NCI-H2196 (cell line): ENCODE data around the gene MIEF1.
A peak's percentile ranks its signal among the peaks of the same experiment; 100 is the strongest.
"Not testable (repeated sequence)": the region's sequence is repeated elsewhere in the genome, so short reads cannot be mapped to it uniquely, and the experiment has no call there.

Experiments used
- DNase-seq: peaks from one replicate; lab custom pipeline; 2025; ENCODE audit not compliant: unreplicated experiment; lab: John Stamatoyannopoulos, UW

MIEF1 gene

DNA sequence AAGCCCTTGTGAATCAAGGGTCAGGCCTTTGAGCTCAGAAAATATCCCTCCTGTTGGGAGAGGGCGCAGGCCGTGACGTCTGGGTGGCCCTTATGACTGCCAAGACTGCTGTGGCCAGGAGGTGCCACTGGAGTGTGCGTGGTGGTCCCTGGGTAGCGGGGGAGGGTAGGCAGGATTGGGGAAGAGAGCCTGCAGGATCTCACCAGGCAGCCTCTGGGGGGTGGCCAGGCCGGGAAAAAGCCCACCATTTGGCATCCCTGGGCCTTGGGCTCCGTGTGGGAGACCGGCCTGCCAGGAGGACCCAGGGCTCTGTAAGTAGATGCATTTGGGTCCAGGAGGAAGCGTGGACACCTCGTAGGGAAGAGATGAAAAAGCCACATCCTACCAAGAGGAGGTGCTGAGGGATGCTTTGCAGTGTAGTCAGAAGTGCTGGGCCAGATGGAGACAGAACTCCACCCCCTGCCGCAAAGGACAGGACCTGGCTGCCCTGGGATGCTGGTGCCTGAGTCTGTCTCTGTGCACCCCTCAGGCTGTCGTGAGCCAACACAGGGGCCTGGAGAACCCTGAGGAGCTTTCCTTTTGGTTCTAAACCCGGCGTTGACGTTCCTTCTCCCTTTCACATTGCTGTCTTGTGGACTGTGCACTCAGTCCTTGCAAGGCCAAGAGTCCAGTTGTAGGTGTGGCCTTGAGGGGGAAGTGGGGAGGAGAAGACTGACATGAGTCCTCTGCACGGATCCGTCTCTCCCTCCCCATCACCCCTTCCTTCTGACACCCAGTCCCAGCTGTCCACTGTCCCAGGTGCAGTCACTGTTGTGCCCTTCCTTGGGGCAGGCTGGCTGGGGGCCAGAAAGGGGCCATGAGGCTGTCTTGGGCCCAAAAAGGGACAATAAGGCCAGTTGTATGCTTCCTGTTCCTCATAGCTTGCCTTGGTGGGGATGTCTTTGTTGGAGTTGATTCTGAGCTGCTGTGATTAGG, 12.7 kb upstream of the MIEF1 start:
- no peak for DNase-seq

DNA sequence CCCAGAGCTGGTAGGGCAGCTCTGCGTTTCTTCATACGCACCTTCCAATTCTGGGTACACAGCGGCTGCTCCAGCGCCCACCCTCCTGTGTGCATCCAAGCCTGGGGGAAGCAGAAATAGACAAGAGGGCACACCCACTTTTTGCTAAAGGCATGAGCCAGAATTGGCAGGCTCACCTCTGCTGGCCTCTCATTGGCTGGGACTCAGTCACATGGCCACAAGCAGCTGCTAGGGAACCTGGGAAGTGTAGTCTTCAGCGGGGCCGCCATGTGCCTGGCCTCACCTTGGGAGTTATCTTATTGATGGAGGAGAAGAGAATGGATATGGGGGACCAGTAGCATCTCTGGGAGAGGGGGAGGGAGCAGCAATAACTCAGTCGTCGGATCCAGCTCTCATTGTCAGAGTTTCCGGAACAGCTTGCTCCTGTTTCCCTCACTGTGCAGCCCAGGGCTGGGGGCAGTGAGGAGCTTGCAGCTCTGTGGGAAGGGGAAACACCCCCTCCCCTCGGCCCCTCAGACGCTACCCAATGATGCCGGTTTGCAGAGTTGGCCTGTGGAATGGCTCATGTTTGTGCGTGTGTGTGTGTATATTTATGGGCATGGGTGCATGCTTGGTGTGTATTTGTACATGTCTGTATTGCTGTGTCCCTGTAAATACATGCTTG, 11.8 kb upstream of the MIEF1 start:
- peak; percentile 57 for DNase-seq

DNA sequence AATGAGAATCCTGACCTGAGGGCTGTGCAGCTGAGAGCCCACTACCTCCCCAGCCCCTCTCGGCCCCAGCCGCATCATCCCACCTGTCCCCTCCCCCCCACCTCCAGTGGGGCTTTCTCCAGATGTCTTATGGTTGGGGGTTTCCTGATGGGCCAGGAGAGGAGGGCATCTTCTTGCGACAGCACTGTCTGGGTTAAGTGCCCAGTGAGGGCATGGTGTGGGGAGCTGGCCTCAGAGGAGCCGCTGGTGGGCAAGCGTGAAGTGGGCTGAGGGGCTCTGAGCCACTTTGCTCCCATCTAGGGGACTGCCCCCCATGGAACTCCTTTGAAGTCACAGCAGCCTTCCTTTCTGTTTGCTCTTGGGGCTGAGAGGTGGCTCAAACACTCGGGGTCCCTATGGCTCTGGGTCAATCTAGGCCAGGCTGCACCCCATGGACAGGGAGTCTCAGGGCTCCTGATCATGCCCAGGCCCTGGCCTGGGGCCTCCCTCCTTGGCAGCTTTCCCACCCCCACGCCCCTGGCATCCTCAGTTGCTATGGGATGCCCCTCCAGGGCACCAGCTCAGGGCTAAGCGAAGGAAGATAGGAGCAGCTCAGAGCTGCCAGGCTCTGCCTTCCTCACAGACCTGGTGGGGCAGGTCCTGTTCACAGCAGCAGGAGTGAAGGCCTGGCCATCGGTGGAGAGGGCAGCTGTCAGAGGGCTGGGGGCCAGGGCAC, 11.0 kb upstream of the MIEF1 start:
- DNase-seq = no peak

DNA sequence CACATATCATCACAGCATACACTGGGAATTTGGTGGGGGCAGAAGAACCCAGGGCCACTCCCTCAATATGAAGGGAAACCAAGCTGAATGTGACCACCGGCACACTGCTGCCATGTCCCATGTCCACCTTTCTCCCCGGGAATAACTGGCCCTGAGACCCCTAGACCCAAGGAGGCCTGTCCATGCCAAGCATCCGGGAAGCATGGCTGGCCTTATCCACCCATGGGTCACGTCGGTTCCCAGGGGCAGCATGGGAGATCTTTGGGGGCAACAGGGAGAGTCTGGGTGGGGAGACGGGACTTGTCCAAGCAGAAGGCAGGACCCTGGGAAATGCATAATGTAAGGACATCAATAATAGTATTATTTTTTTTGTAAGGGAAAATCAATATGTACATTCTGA, 10.4 kb upstream of the MIEF1 start:
- no peak for DNase-seq

DNA sequence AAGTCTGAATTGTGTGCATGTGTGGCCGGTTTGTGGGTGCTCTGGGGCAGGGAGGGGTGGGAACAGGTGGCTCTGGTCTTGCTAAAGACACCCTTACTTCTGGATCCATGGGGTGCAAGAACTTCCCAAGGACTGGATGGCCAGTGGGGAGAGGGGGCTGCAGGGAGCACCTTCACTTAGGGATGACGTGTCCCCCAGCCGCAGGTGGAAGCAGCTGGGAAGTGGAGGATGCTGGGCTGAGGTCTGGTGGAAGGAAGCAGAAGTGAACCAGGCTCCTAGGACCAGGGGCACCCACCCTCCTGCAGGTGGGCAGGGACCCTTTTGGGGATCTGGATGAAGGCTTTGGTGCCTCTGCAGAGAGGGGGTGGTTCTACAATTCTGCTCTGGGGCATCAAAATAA, 9.9 kb upstream of the MIEF1 start:
- DNase-seq = no peak

DNA sequence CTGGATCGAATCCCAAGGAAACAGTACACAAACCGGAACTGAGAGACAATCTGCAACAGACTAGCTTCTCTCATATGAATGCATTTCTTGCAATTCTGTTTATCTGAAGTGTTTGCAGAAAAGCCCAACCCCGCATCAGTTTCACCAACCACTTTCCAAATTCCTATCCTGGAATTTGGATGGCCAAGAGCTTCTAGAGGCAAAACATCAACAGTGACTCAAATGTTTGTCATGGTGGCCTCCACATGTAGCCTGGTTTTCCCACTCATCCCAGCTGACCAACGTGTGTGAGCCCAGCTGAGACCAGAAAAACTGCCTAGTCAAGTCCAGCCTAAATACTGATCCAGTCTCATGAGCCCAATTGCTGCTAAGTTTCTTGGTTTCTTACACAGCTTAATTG, 8.3 kb upstream of the MIEF1 start:
- DNase-seq = no peak

DNA sequence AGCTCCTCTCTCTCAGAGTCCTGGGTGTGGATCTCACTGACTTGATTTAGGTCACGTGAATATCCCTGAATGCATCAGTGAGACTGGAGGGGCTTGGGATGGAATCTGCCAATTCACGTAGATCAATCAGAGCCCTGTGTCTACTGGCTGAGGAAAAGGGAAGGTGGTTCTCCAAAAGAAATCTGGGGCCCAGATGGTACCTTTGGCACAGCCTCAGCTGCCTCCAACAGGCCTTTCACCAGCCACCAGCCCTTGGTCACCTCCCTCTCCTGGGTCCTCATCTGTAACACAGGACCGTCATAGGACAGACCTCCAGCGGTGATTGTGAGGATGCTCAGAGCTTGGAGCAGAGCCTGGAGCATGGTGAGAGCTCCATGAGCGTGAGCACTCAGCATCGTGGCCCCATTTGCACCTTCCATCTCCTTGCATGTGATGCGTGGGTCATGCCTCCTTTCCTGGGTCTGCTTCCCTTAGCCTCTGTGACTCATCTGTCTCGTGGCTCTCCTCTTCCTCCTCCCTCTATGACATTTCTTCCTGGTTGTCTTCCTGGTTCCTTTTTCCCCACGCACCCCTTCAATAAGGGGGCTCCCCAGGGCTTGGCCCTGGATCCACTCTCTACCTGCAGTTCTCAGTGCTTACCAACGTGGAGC, 7.5 kb upstream of the MIEF1 start:
- DNase-seq = no peak

DNA sequence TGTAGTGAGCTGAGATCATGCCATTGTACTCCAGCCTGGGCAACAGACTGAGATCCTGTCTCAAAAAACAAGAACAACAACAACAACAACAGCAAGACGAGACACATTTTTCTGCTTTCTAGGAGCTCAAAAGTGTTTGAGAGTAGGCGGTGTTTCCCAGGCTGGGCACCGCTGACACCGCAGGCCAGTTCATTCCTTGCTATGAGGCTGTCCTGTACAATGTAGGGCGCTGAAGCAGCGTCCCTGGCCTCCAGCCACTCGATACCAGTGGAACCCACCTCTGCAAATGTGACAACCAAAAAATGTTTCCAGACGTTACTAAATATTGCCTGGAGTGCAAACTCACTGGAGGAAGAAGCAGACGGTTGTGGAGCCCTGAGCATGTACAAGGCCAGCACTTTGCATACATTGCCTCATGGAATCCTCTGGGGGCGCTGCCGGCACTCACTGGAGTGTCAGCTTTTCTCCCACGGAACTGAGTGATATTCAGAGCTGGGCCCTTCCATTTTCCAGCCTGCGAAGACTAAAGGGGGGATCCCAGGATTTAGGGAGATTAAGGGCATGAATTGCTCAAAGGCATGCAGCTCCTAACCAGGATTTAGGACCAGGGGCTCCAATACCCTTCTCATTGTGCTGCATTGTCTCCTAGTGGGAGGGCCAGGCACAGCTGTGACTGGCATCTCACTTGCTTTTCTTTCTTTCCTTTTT, 5.8 kb upstream of the MIEF1 start:
- DNase-seq = peak; percentile 8

DNA sequence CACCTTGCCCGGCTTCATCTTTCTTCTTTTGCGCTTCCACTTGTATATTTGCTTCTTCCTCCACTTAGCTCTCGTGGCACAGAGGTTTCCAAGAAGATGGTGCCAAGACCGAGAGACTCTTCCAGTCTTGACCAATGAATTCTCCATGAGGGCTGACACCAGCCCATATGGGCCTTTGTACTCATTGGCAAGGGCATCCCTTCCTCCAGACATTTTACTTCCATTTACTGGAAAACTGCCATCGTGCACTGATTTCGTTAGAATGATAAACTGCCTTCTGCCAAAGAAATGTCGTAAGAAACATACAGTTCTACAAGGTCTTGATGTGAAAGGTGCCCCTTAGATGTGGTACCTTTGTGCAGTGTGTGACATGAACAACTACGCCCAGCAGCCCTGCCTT, 4.7 kb upstream of the MIEF1 start:
- DNase-seq = no peak

DNA sequence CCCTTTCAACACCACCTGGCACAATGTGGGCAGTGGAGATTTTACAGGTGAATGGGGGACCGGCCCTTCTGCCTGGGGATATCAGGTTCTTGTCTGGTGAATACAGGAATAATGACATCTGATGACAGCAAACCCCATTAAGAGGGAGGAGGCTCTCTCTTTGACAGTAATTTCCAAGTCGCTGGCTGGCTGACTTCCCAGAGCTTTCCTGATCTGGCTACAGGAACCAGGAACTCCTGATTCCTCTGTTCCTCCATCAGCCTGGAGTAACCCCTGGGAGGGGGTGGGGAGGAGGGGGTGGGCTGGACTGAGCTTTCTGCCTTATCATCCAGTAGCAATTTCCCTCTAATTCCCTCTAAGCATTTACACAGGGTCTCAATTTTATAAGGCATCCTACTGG, 3.7 kb upstream of the MIEF1 start:
- peak; percentile 67 for DNase-seq

DNA sequence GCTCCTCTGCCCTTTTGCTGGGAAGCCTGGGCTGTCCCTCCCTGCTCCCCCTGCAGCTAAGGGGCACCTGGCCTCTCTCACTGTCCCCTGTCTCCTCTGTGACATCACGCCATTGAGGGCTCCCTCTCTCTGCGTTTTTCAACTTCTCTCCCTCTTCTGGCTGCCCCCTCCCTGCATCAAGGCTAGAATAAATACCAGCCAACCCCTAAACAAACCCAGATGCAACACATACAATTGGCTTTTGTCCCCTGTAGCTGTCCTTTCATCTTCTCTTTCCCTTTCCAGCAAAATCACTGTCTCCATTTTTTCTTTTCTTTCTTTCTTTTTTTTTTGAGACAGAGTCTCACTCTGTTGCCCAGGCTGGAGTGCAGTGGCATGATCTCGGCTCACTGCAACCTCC, 3.3 kb upstream of the MIEF1 start:
- no peak for DNase-seq

DNA sequence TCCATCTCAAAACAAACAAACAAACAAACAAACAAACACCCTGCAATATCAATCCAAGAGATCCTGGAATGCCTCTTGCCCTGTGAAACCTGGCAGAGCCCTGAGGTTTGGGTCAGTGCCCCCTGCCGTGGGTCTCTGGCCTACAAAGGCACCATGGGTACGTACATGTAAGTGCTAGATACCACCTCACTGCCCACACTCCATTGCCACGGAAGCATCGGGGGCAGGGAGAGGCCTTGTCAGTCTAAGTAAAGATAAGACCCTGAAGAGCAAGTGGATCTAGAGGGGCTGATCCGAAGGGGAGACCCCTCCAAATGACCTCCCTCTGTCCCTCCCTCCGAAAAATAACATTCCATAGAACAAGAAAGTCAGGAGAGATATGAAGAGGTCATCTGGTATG, 2.0 kb upstream of the MIEF1 start:
- no peak for DNase-seq

DNA sequence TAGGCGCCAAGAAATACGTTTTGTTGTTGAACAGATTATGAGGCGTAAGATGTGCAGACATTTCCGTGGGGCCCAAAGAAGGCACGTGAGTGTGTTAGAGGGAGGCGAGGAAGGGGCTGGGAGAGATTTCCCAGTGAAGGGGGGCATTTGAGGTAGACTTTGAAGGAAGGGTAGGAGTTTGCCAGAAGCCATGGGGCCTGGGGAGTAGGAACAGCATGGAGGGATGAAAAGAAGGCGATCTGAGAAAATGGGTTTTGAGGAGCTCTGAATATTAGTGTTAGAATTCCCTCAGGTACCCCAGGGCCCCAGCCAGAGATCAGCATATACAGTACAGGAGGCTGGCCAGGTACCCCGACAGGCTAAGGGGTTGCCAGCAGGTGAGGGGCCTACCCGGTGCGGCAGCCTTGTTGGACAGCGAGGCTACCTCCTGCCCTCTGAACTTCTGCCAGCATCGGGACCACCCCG, 414 bp upstream of the MIEF1 start:
- DNase-seq = no peak

DNA sequence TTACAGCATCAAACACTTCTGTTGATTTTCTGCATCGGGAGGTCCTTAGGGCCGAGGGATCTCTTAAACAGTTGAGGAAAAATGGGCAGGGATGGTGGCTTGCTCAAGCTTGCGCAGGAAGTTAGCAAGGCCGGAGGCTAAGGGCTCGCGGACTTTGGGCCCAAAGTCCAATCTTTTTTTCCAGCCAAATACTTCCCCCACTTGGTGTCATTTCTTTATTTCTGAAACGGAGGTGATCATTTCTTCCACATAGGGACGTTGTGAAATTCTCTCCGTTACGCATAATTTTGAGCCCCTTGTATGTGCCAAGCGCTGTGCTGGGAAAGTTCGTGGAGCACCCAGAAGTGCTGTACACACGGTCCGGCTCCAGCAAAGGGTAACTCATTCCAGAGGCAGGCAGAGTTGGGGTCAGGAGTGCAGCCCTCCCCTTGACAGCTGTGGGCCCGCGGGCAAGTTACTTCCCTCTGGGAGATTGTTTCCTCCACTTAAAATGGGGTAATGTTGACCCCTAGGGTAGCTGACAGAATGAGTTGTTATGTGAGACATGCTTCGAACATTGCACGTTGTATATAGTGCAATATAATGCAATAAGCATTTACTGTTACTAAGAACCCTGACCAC, 809 bp downstream of the MIEF1 start:
- no peak for DNase-seq

DNA sequence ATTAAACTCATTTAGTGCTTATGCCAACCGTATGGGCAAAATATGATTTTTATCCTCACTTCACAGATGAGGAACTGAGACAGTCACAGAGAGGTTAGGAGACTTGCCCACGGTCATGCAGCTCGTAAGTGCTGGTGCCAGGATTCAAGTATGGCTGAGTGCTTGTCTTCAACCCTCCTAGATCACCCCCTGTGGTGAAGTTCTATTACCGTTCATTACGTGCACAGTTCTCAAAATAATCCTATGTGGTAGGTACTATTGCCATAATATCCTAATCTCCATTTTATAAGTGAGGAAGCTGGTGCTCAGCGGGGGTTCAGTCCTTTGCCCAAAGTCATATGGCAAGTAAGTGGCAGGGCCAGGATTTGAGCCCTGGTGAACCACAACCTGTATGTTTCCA, 1.5 kb downstream of the MIEF1 start:
- no peak for DNase-seq

DNA sequence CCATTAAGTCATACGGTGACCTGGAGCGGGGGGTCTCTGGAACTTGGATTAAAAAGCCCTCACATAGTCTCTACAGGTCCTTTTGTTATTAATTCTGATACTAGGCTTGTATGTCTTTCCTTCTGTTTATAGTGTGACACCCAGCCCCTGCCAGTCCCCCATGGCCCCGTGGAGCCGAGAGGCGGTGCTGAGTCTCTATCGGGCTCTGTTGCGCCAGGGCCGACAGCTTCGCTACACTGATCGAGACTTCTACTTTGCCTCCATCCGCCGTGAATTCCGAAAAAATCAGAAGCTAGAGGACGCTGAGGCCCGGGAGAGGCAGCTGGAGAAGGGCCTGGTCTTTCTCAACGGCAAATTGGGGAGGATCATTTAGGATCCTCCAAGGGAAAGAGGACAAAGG, 2.0 kb downstream of the MIEF1 start:
- no peak for DNase-seq

DNA sequence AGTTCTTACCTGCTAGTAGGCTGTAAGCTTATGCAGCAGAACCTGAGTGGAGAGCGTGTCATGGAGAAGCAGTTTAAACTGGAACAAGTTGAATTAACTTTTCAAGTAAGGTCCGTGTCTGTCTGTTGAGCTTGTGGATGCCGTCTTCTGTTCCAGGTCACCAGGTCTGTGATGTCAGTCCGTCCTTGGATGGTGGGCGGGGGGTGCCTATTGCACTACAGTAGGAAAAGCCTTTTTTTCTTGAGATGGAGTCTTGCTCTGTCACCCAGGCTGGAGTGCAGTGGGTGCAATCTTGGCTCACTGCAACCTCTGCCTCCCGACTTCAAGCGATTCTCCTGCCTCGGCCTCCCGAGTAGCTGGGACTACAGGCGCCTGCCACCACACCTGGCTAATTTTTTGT, 4.9 kb downstream of the MIEF1 start:
- not testable (repeated sequence) for DNase-seq

DNA sequence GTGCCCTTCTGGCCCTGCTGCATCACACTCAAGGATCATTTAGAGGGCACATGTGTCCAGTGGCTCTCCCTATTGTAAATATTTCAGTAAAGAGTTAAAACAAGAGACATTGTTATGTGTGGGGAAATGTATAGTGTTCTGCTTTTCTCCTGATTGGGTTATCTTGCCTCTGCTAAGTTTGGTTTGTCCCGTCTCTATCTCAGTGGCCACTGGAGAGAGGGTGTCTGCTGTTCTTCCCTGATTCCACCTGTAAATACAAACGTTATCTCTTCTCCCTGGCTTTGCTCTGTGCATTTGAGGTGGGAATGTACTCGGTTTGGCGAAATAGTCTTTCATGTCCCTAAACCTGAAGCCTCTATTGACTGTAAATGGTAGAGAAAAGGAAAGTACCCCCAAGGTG, 6.3 kb downstream of the MIEF1 start:
- DNase-seq = no peak

DNA sequence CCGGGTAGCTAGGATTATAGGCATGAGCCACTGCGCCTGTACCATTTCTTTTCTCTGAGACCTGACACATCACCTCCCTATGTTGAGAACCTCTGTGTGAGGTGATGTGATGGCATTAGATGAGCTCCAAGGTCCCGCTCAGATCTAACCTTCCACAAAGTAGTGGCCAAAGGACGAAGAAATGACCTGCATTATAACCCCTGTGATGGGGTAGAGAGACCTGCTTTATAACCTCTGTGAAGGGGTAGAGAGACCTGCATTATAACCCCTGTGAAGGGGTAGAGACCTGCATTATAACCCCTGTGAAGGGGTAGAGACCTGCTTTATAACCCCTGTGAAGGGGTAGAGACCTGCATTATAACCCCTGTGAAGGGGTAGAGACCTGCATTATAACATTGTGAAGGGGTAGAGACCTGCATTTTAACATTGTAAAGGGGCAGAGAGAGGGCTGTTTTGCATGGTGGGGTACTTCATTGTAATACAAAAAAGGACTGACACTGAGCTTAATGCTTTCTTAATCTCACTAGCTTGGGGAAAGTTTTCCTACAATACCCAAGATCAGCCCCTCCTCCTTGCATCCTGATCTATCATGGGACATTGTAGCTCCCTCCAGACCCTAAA, 8.5 kb downstream of the MIEF1 start:
- DNase-seq = no peak

DNA sequence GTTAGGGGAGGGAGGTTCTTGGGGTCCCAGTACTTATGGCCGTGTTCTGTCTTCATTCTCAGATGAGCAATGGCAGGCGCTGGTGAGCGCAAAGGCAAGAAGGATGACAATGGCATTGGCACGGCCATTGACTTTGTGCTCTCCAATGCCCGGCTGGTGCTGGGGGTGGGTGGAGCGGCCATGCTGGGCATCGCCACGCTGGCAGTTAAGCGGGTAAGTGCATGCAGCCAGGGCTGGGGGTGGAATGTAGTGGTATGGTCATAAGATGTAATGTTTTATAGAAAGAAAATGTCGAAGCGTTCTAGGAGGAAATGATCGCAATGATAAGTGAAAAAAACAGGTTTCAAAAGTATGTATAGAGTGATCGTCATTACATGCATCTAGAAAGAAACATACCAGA, 9.1 kb downstream of the MIEF1 start:
- DNase-seq = no peak
